MCF 10A (cell line): Measurements from ENCODE around the gene SH3BP1. TPM values are rescaled to one million over a fixed set of nuclear protein-coding genes. Genes with fewer than 3 reads are reported as not detected.
A peak's percentile ranks its signal among the peaks of the same experiment; 100 is the strongest.

ENCODE experiments used
- BruUV-seq: library from RNA; stranded (reverse); fragments of 400-500 nt; replicated peaks from 2 replicates; lab custom pipeline; 2021; lab: Mats Ljungman, UMichigan
- CTCF ChIA-PET: fragments of 300-600 bp; sonication (Branson Sonifier 250); formaldehyde crosslinking; extraction: SDS; loops from one replicate; lab custom pipeline; 2021; ENCODE audit warnings: antibody characterized with exemption, inconsistent platforms; lab: Yijun Ruan, JAX
- POLR2A ChIA-PET: fragments of 300-600, 350-650 bp; sonication (Branson Sonifier 250); formaldehyde crosslinking; extraction: SDS; loops from one replicate; lab custom pipeline; 2020; ENCODE audit warnings: antibody characterized with exemption, inconsistent platforms; lab: Yijun Ruan, JAX
- DNase-seq: peaks from one replicate; pipeline ENCODE4 v3.0.0-alpha.2; 2018; ENCODE audit not compliant: unreplicated experiment
- H3K27ac Mint-ChIP-seq: one replicate; pipeline ENCODE4 v1.8.0; 2022; ENCODE audit warnings: mild to moderate bottlenecking, low read depth, mixed read lengths; ENCODE audit not compliant: unreplicated experiment
- H3K27me3 Mint-ChIP-seq: one replicate; pipeline ENCODE4 v1.8.0; 2022; ENCODE audit warnings: mixed read lengths; ENCODE audit not compliant: insufficient read depth, unreplicated experiment
- H3K36me3 Mint-ChIP-seq: one replicate; pipeline ENCODE4 v1.8.0; 2022; ENCODE audit warnings: mild to moderate bottlenecking, moderate library complexity, mixed read lengths; ENCODE audit not compliant: insufficient read depth, unreplicated experiment
- H3K4me1 Mint-ChIP-seq: one replicate; pipeline ENCODE4 v1.8.0; 2022; ENCODE audit warnings: mixed read lengths; ENCODE audit not compliant: insufficient read depth, unreplicated experiment
- H3K4me3 Mint-ChIP-seq: one replicate; pipeline ENCODE4 v1.8.0; 2022; ENCODE audit warnings: mild to moderate bottlenecking, moderate library complexity, mixed read lengths; ENCODE audit not compliant: unreplicated experiment
- H3K9me3 Mint-ChIP-seq: one replicate; pipeline ENCODE4 v1.8.0; 2022; ENCODE audit warnings: mixed read lengths; ENCODE audit not compliant: unreplicated experiment
- intact Hi-C: fragments of 100-400 bp; cut with micrococcal nuclease; formaldehyde crosslinking; loops from 2 replicates; pipeline ENCODE4 v1.14.1; 2022
- total RNA-seq: library from RNA; stranded (reverse); gene quantifications from 2 replicates; pipeline ENCODE4 v1.2.3, GENCODE V29; 2022
- TF ChIP-seq, protein P1 (sequence below): fragments of 200-600 bp; IDR thresholded peaks from one replicate; pipeline ENCODE4 v1.8.0; 2022; ENCODE audit warnings: antibody characterized with exemption, mild to moderate bottlenecking; ENCODE audit not compliant: unreplicated experiment

Gene SH3BP1
- total RNA-seq, 1 experiment from 2014 or later: 1.5 TPM

GRCh38 chr22:37681556-37682049 is 42.1 kb downstream of the SH3BP1 start:
- Mint-ChIP-seq H3K27ac (no peak overlapping the region), H3K9me3 (no peaks in the 10 kb centered on the region), H3K36me3 (peaks cover 31% of the 10 kb centered on the region), H3K4me3 (no peak overlapping the region), H3K4me1 (peaks cover 22% of the 10 kb centered on the region), H3K27me3 (no peaks in the 10 kb centered on the region)
- CTCF ChIA-PET: interaction anchor here (0.6 to 9.1 kb wide), 17 partner anchors 10 to 107 kb away, joined by 3 to 113 read pairs (median 3); partner anchors contain the start of gene PDXP
- no TSS peak for BruUV-seq
- TF ChIP-seq, protein P1, sequence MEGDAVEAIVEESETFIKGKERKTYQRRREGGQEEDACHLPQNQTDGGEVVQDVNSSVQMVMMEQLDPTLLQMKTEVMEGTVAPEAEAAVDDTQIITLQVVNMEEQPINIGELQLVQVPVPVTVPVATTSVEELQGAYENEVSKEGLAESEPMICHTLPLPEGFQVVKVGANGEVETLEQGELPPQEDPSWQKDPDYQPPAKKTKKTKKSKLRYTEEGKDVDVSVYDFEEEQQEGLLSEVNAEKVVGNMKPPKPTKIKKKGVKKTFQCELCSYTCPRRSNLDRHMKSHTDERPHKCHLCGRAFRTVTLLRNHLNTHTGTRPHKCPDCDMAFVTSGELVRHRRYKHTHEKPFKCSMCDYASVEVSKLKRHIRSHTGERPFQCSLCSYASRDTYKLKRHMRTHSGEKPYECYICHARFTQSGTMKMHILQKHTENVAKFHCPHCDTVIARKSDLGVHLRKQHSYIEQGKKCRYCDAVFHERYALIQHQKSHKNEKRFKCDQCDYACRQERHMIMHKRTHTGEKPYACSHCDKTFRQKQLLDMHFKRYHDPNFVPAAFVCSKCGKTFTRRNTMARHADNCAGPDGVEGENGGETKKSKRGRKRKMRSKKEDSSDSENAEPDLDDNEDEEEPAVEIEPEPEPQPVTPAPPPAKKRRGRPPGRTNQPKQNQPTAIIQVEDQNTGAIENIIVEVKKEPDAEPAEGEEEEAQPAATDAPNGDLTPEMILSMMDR: peak; percentile 91
- intact Hi-C loops: loop anchor here (1.0 to 2.0 kb wide), 3 partner anchors 38 to 111 kb away; no protein-coding TSS in a partner anchor
- peak; percentile 88 for DNase-seq
- POLR2A ChIA-PET: interaction anchor here (0.7 to 1.6 kb wide), 6 partner anchors 14 to 94 kb away, joined by 3 to 14 read pairs (median 4); partner anchors contain the start of gene PDXP

GRCh38 chr22:37684803-37685615 is 45.5 kb downstream of the SH3BP1 start:
- DNase-seq: peak; percentile 76
- intact Hi-C loops: no loop called here
- peaks cover 25% of the 10 kb centered on the region for H3K36me3 Mint-ChIP-seq
- ChIA-PET POLR2A (interaction anchor here (0.7 to 5.3 kb wide), 13 partner anchors 9 to 123 kb away, joined by 3 to 35 read pairs (median 7); partner anchors contain the start of genes GCAT, GGA1, LGALS1 and PDXP), CTCF (interaction anchor here (0.6 to 9.1 kb wide), 6 partner anchors 9 to 195 kb away, joined by 3 to 113 read pairs (median 4); no protein-coding TSS in a partner anchor)
- H3K27ac Mint-ChIP-seq: no peak overlapping the region
- BruUV-seq: no TSS peak
- peaks cover 27% of the 10 kb centered on the region for H3K4me1 Mint-ChIP-seq
- H3K9me3 Mint-ChIP-seq: no peaks in the 10 kb centered on the region
- H3K27me3 Mint-ChIP-seq: no peaks in the 10 kb centered on the region
- TF ChIP-seq, protein P1: no peak
- H3K4me3 Mint-ChIP-seq: no peak overlapping the region

DNA sequence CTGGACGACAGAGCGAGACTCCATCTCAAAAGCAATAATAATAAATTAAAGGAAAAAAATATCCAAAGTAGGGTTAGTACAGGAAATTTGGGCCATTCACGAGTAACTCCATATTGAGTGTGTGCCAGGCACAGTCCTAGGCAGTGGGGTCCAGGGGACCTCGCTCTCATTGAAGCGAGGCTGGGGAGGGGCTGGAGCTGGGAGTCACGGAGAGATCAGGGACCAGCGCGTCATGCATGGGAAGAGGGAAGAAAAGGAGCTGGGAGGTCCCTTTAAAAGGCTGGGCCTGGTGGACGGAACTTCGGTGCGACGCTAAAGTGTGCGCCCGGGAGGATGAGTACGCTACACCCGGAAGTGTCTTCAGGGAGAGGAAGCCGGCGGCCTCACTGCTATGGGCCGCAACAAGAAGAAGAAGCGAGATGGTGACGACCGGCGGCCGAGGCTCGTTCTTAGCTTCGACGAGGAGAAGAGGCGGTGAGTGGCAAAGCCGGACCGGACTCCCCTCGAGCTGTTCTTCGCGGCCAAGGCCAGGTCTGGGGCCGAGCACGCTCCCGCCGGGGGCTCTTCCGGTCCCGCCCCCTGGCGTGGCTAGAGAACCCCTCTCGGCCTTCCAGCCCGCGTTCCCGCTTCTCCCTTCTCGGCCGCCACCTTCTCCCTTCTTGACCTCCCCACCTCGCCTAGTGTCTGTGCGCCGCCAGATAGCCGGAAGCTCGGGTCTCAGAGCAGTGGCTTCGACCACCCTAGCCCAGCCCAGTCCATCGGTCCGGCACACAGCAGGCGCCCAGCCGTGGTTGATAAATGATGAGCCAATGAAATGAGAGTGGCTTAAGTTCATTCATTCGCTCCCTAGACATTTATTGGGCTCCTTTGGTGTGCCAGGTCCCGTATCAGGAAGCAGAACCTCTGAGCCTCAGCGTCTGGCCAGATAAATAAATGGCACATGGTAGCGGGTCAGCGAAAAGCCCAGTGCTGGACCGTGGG is 46.8 kb downstream of the SH3BP1 start, which contains the start of gene NOL12:
NOL12 (plus strand) TSS at position 342 of the 981 bp plus-strand sequence; CDS start at position 392, 50 bp downstream.
- TF ChIP-seq, protein P1: no peak
- peak within 1 kb of the TSS; percentile 96 for H3K4me3 Mint-ChIP-seq
- H3K27ac Mint-ChIP-seq: peak within 1 kb of the TSS; percentile 96
- no peaks in the 10 kb centered on the region for H3K9me3 Mint-ChIP-seq
- BruUV-seq: TSS peak; percentile 80
- ChIA-PET CTCF (interaction anchor here (0.6 to 9.1 kb wide), 5 partner anchors 11 to 117 kb away, joined by 3 to 113 read pairs (median 4); partner anchors contain the start of gene LGALS1), POLR2A (interaction anchor here (0.6 to 5.3 kb wide), 22 partner anchors 10 to 349 kb away, joined by 3 to 35 read pairs (median 4); partner anchors contain the start of genes GCAT, GGA1, LGALS1 and PDXP)
- no peaks in the 10 kb centered on the region for H3K27me3 Mint-ChIP-seq
- H3K36me3 Mint-ChIP-seq: peaks cover 30% of the 10 kb centered on the region
- H3K4me1 Mint-ChIP-seq: peaks cover 30% of the 10 kb centered on the region
- intact Hi-C loops: no loop called here
- peak; percentile 90 for DNase-seq
